GM19395 (cell line): ENCODE data around the gene FAM180B.
"Not testable (repeated sequence)": the region's sequence is repeated elsewhere in the genome, so short reads cannot be mapped to it uniquely, and the experiment has no call there.

ENCODE experiments used
- ATAC-seq: cut with Tn5 transposase; IDR thresholded peaks from one replicate; pipeline ENCODE4 v1.9.1; 2021; ENCODE audit warnings: mild to moderate bottlenecking, moderate library complexity; ENCODE audit not compliant: unreplicated experiment

Gene FAM180B, protein sequence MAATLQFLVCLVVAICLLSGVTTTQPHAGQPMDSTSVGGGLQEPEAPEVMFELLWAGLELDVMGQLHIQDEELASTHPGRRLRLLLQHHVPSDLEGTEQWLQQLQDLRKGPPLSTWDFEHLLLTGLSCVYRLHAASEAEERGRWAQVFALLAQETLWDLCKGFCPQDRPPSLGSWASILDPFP

DNA sequence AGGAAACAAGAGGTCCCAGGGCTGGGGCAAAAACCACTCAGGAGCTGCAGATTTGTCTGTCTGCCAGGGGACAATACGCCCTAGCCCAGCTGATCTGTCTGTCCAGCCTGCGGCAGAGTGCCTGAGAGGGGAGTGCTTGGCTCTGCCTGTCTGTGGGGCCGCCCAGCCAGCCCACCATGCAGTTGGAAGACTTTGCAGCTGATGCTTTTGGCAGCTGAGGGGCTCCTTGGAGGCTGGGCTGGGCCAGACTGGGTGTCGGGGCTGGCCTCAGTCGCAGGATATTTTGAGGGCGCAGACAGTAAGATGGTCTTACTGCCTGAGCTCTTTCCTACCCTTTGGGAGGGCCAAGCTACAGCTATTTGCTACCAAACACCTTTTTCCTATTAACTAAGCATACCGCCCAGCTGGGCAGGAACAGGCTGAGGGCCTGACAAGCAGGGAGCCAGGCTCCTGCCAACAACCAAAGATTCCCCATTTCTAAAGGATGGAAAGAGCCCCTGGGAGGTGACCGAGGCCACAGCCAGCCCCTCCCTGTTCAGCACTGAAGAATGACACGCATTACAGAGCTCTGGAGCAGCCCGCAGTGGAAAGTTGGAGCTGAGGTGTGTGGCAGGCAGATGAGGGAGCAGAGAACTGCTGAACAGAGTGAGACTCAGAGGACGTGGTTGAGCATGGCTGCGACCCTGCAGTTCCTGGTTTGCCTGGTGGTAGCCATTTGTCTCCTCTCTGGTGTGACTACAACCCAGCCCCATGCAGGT is at the start of gene FAM180B:
Gene FAM180B (plus strand): TSS at position 581 of the 758 bp plus-strand sequence. CDS start 91 bp downstream, at position 672.
- no peak for ATAC-seq

DNA sequence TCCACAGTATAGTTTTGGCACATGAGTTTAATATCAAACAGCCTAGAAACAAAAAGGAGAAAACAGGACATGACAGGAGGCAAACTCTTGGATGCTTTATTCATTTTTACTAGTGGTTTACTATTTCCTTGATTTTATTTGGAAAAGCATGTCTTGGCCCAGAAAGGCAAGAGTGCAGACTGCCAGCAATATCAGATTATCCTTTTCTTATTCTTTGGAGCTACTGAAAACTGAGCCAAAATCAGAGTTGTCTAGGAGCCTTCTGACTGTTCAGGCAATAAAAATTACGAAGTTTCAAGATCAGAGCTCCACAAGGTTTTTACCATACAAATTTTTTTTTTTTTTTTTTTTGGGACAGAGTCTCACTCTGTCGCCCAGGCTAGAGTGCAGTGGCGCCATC is 49.6 kb upstream of the FAM180B start:
- ATAC-seq, result no peak

DNA sequence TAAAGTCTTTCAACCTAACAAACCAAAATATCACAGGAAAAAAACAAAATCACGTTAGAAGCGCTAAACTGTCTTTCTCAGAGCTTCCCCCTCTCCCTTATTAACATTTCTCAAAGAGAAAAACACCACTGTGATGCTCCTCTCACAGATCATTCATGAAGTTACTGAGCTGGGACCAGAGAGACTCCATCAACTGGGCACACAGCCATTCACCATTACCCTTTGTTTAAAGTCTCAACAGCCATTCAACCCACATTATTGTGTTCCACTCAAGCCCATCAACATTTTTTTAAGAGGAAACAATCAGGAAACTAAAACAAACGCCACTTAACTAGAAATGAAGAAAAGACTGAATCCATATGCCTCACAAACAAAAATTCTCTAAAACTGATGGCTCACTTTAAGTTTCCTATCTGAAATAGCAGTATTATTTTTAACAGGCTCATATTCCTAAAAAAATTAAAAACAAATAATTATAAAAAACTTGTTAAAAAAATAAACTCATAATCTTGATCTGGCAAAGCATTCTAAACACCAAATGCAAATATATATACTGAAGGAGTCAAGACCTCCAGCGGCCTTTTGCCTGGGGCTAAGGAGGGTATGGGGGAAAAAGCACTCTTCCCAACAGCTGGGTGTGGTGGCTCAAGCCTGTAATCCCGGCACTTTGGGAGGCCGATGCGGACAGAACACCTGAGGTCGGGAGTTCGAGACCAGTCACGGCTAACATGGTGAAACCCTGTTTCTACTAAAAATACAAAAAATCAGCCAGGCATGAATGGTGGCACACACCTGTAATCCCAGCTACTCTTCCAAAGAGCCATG is 47.5 kb upstream of the FAM180B start:
- ATAC-seq, result no peak

DNA sequence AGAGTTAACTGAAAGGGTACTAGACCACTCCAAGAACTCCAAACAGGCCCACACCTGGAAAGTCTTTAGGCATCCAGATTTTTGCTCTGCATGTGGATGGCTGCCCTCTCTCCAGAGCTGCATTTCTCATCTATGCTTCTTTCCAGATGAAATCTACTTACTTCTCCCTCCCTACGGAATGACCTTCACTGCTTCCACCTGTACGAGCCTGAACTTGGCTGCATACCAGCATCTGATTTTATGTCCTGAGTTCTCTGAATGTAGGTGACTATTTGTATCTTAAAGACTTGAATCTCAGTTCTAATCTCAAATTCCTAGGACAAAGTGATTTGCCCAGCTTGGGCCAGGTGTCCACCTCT is 46.8 kb upstream of the FAM180B start:
- ATAC-seq, result no peak

DNA sequence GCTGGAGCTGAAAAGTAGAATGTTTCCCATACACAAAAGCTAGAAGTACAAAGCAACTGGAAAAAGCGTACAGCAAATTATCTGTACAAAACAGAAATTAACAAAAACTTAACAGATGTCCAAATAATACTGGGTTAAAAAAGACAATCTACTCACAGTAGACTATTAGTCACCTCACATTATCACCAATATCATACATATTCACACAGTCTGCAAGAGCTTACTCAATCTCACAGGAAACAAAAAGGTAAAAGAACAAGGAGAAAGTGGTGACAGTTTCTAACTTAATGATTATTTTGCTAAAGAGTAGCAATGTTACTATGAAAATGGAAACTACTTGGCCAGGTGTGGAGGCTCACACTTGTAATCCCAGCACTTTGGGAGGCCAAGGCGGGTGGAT is 45.4 kb upstream of the FAM180B start:
- no peak for ATAC-seq

DNA sequence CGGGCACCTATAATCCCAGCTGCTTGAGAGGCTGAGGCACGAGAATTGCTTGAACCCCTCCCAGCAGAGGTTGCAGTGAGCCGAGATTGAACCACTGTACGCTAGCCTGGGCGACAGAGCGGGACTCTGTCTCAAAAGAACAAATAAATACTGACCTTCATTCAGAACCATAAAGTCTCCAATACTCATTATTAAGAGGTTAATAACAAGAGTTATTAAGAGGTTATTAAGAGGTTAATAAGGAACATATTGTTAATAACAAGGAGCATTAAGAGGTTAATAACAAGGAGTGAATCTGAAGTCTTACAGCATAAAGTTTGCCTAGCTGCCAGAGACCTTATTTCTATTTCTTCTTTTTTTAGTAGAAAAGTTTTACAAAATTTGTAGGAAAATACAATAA is 41.2 kb upstream of the FAM180B start:
- ATAC-seq, result no peak

DNA sequence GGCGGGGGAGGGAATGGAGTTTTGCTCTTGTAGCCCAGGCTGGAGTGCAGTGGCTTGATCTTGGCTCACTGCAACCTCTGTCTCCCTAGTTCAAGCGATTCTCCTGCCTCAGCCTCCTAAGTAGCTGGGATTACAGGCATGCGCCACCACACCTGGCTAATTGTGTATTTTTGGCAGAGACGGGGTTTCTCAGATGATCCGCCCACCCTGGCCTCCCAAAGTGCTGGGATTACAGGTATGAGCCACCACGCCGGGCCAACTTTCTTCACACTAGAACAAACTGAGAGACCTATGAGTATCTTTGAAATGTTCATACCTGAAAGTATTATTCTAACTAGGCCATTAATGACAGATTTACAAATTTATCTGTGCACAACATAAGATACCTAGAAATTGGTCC is 40.2 kb upstream of the FAM180B start:
- not testable (repeated sequence) for ATAC-seq

DNA sequence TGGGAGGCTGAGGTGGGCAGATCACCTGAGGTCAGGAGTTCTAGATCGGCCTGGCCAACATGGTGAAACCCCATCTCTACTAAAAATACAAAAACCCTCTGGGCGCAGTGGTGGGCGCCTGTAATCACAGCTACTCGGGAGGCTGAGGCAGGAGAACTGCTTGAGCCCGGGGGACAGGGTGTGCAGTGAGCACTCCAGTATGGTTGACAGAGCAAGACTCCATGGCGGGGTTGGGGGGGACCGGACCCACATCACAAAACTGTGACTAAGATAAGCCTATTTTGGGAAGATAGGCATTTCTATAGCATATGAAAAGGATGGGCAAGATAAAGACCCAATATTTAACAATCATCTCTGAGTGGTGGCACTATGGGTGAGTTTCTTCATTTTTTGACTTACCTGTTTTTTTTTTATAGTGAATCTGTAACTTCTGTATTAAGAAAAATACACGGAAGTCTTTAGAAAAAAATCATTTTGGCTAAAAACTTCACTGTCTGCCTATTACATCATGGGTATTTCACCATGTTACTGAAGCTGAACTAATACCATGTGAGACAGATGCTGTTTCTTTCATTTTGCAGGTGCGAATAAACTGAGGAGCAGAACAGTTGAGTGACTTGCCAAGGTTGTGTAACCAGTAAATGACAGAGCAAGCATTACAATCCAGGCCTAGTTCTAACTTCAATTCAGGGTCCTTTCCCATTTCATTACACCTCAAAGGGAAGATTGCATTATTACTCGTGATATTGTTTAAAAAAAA is 36.0 kb upstream of the FAM180B start:
- no peak for ATAC-seq

DNA sequence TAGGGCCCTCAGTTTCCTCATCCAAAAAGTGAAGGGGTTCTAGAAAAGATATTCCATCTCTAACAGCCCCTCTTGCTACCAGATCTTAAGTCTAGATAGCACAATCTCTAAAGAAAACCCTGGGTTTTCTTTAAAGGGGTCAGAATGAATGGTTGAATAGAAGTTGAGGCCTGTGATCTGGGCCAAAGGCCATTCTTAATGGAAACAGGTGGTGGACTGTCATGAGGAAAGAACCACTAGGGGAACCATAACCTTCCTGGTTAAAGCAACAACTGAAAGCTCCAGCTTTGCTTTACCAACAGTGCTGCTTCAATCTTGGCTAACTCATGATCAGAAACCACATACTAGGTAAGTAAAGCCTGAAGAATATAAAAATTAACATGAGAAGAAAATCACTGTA is 35.4 kb upstream of the FAM180B start:
- ATAC-seq, result no peak

DNA sequence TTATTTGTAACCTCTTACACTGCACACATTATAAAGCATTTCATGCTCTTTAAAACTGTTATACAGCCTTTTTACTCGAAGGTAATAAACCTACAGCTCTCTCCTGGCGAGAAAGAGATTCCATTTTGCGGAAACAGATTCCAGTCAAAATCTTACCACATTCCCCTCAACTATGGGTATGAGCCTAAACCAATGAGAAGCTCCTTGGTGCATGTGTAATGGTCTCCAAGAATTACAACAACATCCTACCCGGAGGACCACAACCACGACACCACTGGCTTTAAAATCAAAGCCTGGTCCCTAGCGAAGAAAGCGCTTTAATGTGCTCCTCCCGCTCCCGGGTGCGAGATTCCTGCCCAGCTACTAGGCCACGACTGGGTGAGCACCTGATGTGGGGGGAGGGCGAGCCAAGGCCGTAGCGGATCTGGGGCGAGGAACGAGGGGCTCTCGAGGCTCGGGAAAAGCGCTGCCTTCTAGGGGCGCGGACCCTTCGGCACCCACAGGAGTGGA is 34.4 kb upstream of the FAM180B start:
- ATAC-seq, result peak; percentile 6

DNA sequence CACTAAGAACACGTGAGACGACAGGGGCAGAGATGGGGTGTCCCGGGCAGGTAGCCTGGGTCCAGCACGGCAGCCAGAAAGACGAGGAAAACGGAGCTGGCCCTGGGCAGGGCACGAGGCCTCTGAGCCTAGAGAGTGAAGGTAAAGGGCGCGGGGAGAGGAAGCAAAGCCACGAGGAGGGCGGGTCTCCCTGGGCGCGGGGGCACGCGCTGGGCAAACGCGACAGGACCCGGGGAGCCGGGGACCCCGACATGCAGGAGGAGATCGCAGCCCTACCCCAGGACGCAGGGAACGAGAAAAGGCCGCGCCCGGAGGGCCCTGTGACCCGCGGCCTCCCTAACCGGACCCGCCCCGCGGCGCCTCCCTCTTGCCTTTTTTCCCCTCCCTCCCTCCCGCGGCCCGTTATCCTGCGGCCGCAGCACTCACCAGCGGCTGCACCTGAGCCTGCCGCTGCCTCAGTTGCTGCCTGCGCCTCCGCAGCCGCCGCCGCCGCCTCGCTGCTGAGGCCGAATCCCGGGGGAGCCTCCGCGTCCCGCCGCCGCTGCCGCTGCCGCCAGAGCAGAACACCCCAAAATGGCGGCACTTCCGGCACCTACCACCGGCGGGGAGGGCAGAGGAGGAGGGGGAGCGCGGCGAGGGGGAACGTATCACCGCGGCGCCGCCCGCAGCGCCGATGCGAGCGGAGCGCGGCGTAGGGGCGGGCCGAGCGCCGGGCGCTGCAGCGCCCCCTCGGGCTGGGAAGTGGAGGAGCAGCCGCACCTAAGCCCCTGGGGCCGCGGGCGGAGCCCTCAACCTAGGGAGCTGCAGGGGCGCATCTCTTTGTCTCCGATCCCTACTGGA is 33.7 kb upstream of the FAM180B start, which contains the start of gene CELF1:
Gene CELF1 (minus strand): TSS at position 567 of the 840 bp plus-strand sequence. CDS start 53,609 bp downstream, outside the sequence.
- peak; percentile 88 for ATAC-seq

DNA sequence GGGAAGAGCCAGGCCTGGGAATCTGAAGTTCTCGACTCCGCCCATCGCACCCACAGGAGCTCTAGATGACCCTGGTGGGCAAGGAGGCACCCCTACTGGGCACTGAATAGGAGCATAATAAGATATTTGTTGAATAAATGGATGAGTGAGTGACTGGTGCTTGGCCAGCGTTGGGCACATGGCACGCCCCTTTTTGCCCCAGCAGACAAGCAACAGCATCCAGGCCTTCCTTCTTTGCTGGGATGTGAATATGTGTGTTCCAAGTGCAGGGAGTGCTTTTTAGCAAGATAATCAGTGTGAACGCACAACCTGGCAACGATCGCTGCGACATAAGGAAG is 33.1 kb upstream of the FAM180B start:
- peak; percentile 29 for ATAC-seq

DNA sequence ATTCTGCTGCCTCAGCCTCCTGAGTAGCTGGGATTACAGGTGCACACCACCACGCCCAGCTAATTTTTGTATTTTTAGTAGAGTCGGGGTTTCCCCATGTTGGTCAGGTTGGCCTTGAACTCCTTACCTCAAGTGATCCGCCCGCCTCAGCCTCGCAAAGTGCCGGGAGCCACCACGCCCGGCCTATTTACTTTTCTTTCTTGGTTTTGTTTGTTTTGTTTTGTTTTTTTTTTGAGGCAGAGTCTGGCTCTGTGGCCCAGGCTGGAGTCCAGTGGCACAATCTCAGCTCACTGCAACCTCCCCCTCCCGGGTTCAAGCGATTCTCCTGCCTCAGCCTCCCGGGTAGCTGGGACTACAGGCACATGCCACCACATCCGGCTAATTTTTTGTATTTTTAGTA is 29.5 kb upstream of the FAM180B start:
- ATAC-seq, result not testable (repeated sequence)

DNA sequence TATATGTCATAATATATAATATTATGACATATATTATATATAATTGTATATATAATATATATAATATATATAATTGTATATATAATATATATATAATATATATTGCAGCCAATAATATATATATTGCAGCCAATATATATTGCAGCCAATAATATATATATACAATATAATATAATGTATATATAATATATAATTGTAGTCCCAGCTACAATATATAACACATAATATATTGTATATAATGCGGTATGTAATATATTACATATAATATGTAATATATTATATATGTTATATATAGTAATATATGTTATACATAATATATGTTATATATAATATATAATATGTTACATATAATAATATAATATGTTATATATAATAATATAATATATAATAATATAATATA is 27.8 kb upstream of the FAM180B start:
- ATAC-seq, result no peak

DNA sequence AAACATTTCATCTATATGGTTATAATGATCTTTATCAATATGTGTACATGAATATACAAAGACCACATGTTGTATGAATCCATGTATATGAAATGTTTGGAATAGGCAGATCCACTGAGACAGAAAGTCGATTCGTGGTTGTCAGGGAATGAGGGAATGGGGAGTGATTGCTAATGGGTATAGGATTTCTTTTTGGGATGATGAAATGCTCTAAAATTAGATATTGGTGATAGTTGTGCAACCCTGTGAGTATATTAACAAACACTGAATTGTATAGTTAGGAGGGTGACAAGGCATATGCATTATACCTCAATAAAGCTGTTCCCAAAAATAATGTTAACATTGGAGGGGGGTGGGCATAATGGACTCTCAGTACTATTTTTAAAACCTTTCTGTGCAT is 26.1 kb upstream of the FAM180B start:
- ATAC-seq, result no peak

DNA sequence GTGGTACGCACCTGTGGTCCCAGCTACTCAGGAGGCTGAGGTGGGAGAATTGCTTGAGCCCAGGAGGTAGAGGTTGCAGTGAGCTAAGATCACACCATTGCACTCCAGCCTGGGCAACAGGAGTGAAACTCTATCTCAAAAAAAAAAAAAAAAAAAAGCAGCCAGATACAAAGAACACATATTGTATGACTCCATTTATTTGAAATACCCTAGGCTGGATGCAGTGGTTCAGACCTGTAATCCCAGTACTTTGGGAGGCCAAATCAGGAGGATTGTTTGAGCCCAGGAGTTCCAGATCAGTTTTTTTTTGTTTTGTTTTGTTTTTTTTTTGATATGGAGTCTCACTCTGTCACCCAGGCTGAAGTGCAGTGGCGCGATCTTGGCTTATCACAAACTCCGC is 24.1 kb upstream of the FAM180B start:
- ATAC-seq, result not testable (repeated sequence)

DNA sequence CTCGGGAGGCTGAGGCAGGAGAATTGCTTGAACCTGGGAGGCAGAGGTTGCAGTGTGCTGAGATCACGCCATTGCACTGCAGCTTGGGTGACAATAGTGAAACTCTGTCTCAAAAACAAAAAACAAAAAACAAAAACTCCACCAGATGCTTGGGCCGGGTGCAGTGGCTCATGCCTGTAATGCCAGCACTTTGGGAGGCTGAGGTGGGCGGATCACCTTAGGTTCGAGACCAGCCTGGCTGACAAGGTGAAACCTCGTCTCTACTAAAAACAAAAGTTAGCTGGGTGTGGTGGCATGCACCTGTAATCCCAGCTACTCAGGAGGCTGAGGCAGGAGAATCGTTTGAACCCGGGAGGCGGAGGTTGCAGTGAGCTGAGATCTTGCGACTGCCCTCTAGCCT is 22.1 kb upstream of the FAM180B start:
- not testable (repeated sequence) for ATAC-seq

DNA sequence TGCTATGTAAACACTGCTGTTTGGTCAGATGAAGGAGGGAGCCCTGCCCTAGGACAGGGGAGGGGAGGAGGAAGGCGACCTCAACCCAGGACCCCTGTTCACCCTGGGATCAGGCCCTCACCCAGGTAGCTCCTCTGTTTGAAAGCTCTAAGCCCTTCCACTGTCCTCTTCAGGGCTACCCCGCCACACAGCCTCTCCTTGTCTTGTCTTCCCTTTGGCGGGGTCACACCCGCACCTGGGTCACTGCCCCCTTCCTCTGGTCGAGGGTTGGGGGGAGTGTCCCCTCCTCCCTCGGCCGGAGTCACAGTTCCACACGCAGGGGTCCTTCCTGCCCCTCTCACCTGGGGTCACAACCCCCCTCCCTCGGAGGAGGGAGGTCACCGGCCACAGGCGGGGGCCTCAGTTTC is 21.5 kb upstream of the FAM180B start:
- ATAC-seq, result peak; percentile 19

DNA sequence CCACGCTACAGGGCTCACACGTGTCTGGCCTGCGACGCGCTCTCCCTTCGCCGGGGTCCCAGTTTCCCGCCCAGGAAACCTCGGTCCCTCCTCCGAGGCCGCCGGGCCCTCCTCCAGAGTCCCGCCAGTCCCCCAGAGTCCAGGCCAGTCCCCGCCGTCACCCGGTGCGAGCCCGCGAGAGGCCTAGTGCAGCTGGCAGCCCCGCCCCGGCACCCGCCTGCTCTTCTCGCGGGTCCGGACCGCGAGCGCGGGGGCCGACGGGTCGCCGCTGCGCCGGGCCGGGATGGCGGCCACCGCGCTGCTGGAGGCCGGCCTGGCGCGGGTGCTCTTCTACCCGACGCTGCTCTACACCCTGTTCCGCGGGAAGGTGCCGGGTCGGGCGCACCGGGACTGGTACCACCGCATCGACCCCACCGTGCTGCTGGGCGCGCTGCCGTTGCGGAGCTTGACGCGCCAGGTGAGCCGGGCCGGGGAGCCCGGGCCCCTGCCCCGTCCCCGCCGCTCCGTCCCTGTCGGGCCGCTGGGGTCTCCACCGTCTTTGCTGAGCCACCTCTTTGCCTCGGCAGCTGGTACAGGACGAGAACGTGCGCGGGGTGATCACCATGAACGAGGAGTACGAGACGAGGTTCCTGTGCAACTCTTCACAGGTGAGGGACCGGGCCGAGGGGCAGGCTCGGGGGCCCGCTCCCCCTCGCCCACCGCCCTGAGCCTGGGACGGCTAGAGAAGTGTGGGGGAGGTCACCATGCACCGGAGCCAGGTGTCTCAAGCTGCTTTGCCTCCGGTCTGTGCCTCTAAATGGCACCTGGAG is 20.9 kb upstream of the FAM180B start, which contains the start of gene PTPMT1:
Gene PTPMT1 (plus strand): TSS at position 260 of the 809 bp plus-strand sequence. CDS start 24 bp downstream, at position 284.
- ATAC-seq, result peak; percentile 77
